K562 (cell line): ENCODE results near the gene COL5A1. TPM values are rescaled to one million over a fixed set of nuclear protein-coding genes. Genes with fewer than 3 reads are reported as not detected.

Source experiments
- ATAC-seq: fragments of 200-7000 bp; cut with Tn5 transposase; 3 replicates; pipeline ENCODE4 v1.9.1; 2020; ENCODE audit warnings: moderate library complexity
- BruUV-seq: library from RNA; stranded (reverse); fragments of 400-500 nt; replicated peaks from 2 replicates; lab custom pipeline; 2021; lab: Mats Ljungman, UMichigan
- CTCF ChIA-PET: fragments of 300-600 bp; formaldehyde crosslinking; extraction: SDS; loops from one replicate; lab custom pipeline; 2021; ENCODE audit warnings: low intra/inter-chr PET ratio; lab: Yijun Ruan, JAX
- POLR2A ChIA-PET: fragments of 300-600, 350-650 bp; sonication (Branson Sonifier 250); formaldehyde crosslinking; extraction: SDS; loops from one replicate; lab custom pipeline; 2021; ENCODE audit warnings: antibody characterized with exemption, inconsistent platforms; lab: Yijun Ruan, JAX
- DNase-seq, 4 experiments: peaks; one replicate each; pipeline versions ENCODE4 v3.0.0 to v3.0.0-alpha.2; 2011 to 2018; ENCODE audit warnings: low spot score in 3 of 4, mixed read lengths in 3 of 4; ENCODE audit errors: extremely low read depth in 1 of 4
- FAIRE-seq: peaks from 2 replicates; lab custom pipeline; 2011; peaks lifted over from hg19 to GRCh38; lab: Jason Lieb, UNC
- H2AFZ ChIP-seq: 2 replicates; pipeline ENCODE4 v1.6.0; 2011; ENCODE audit warnings: low read depth, low read length, control low read depth, inconsistent platforms
- H3K27ac ChIP-seq: fragments of 200-600 bp; 3 replicates; pipeline ENCODE4 v1.8.0; 2011; ENCODE audit warnings: low read depth, mild to moderate bottlenecking, control low read depth, inconsistent platforms, low read length, moderate library complexity, mixed read lengths; ENCODE audit errors: extremely low read depth
- H3K27me3 ChIP-seq, 2 experiments: fragments of 300-600 bp in 1 of 2; 2 replicates in 1 of 2; 3 replicates in 1 of 2; pipeline versions ENCODE4 v1.6.0 to v1.8.0; 2011; ENCODE audit warnings: inconsistent platforms in 2 of 2, low read length in 2 of 2, mild to moderate bottlenecking in 1 of 2, mixed read lengths in 1 of 2, moderate library complexity in 1 of 2; ENCODE audit not compliant: control insufficient read depth in 2 of 2, insufficient read depth in 2 of 2
- H3K36me3 ChIP-seq: fragments of 300-600 bp; 3 replicates; pipeline ENCODE4 v1.8.0; 2011; ENCODE audit warnings: mild to moderate bottlenecking, low read length, inconsistent platforms; ENCODE audit not compliant: control insufficient read depth, insufficient read depth
- H3K4me1 ChIP-seq, 2 experiments: fragments of 200-600 bp in 1 of 2; replicated peaks in 1 of 2; 2 replicates in 1 of 2; 3 replicates in 1 of 2; pipeline versions ENCODE4 v1.5.1 to v1.8.0; 2011; ENCODE audit warnings: inconsistent platforms in 2 of 2, low read length in 2 of 2, mild to moderate bottlenecking in 1 of 2, mixed read lengths in 1 of 2, moderate library complexity in 1 of 2; ENCODE audit not compliant: control insufficient read depth in 2 of 2, insufficient read depth in 2 of 2
- H3K4me2 ChIP-seq: 2 replicates; pipeline ENCODE4 v1.6.1; 2011; ENCODE audit warnings: low read length, control low read depth, inconsistent platforms, mixed read lengths; ENCODE audit not compliant: insufficient read depth
- H3K4me3 ChIP-seq: fragments of 200-600 bp; sonication (generic), shearing (Covaris generic); 2 replicates; pipeline ENCODE4 v1.5.1; 2016; ENCODE audit warnings: control low read depth, inconsistent platforms
- H3K79me2 ChIP-seq: fragments of 200-600 bp; 3 replicates; pipeline ENCODE4 v1.8.0; 2011; ENCODE audit warnings: low read length, inconsistent platforms; ENCODE audit not compliant: control insufficient read depth, insufficient read depth
- H3K9ac ChIP-seq, 2 experiments: 2 replicates each; pipeline versions ENCODE4 v1.6.0 to v1.6.1; 2011; ENCODE audit warnings: low read depth in 2 of 2, low read length in 2 of 2, control low read depth in 1 of 2, inconsistent platforms in 1 of 2, mild to moderate bottlenecking in 1 of 2, mixed read lengths in 1 of 2; ENCODE audit not compliant: insufficient read depth in 1 of 2
- H3K9me1 ChIP-seq: one replicate; pipeline ENCODE4 v1.6.0; 2011; ENCODE audit warnings: inconsistent platforms, mild to moderate bottlenecking, low read length, moderate library complexity; ENCODE audit not compliant: control insufficient read depth, insufficient read depth
- H3K9me3 ChIP-seq: replicated peaks from 2 replicates; pipeline ENCODE4 v1.5.1; 2011; ENCODE audit warnings: low read depth, low read length, inconsistent platforms; ENCODE audit not compliant: control insufficient read depth, insufficient read depth
- H4K20me1 ChIP-seq: replicated peaks from 2 replicates; pipeline ENCODE4 v1.6.1; 2011; ENCODE audit warnings: low read length, inconsistent platforms, mixed read lengths; ENCODE audit not compliant: control insufficient read depth, insufficient read depth
- ATF1 ChIP-seq, 2 experiments: fragments of 450-650 bp in 1 of 2; IDR thresholded peaks; 2 replicates each; pipeline ENCODE4 v1.6.1; 2016; ENCODE audit warnings: missing compliant biosample characterization in 1 of 2, missing genetic modification characterization in 1 of 2
- COPS2 ChIP-seq: fragments of 450-650 bp; conservative IDR thresholded peaks from 2 replicates; pipeline ENCODE4 v1.6.1; 2016; ENCODE audit warnings: mild to moderate bottlenecking, moderate library complexity
- E2F6 ChIP-seq, 2 experiments: IDR thresholded peaks; 2 replicates each; pipeline ENCODE4 v1.6.1; 2011; ENCODE audit warnings: borderline replicate concordance in 1 of 2, control low read depth in 1 of 2, low read depth in 1 of 2, low read length in 1 of 2, mild to moderate bottlenecking in 1 of 2, mixed read lengths in 1 of 2, moderate library complexity in 1 of 2; ENCODE audit not compliant: insufficient read depth in 1 of 2, insufficient read length in 1 of 2, poor library complexity in 1 of 2, severe bottlenecking in 1 of 2; ENCODE audit errors: extremely low read depth in 1 of 2
- HEY1 ChIP-seq: fragments of 250-450 bp; sonication (Bioruptor Pico); IDR thresholded peaks from 2 replicates; pipeline ENCODE4 v1.5.0; 2020; ENCODE audit warnings: mild to moderate bottlenecking, moderate library complexity, borderline replicate concordance
- HNRNPUL1 ChIP-seq: fragments of 200-400 bp; formaldehyde crosslinking; IDR thresholded peaks from 2 replicates; pipeline ENCODE4 v1.6.1; 2017; ENCODE audit warnings: low read length
- MXI1 ChIP-seq: IDR thresholded peaks from 2 replicates; pipeline ENCODE4 v1.6.1; 2011; ENCODE audit warnings: low read depth, mild to moderate bottlenecking, improper control_type of control experiment, low read length
- NCOA6 ChIP-seq: fragments of 450-650 bp; IDR thresholded peaks from 2 replicates; pipeline ENCODE4 v1.6.1; 2017; ENCODE audit warnings: mild to moderate bottlenecking
- NR2C2 ChIP-seq, 2 experiments: fragments of 200-800 bp in 1 of 2; sonication (Bioruptor generic) in 1 of 2; sonication (generic) in 1 of 2; formaldehyde crosslinking in 1 of 2; IDR thresholded peaks; 2 replicates each; pipeline versions ENCODE4 v1.6.1 to v1.8.0; 2016 to 2022; ENCODE audit warnings: mild to moderate bottlenecking in 1 of 2, missing compliant biosample characterization in 1 of 2, missing genetic modification characterization in 1 of 2, missing genetic modification reagents in 1 of 2
- SRSF7 ChIP-seq: fragments of 200-400 bp; formaldehyde crosslinking; optimal IDR thresholded peaks from 2 replicates; pipeline ENCODE3; 2017; ENCODE audit warnings: mild to moderate bottlenecking, low read depth, low read length
- TAL1 ChIP-seq: fragments of 450-650 bp; IDR thresholded peaks from 2 replicates; pipeline ENCODE4 v1.6.1; 2016; ENCODE audit warnings: mild to moderate bottlenecking
- ZEB2 ChIP-seq: fragments of 450-650 bp; IDR thresholded peaks from 2 replicates; pipeline ENCODE4 v1.6.1; 2016
- ZNF140 ChIP-seq: fragments of 250-450 bp; sonication (Bioruptor Pico); IDR thresholded peaks from 2 replicates; pipeline ENCODE4 v1.8.0; 2021; ENCODE audit warnings: moderate library complexity, mild to moderate bottlenecking, inconsistent platforms
- ZNF212 ChIP-seq: fragments of 450-650 bp; formaldehyde crosslinking; IDR thresholded peaks from 2 replicates; pipeline ENCODE4 v1.4.0; 2020; ENCODE audit warnings: mild to moderate bottlenecking
- WGBS: fragments of 100-300 bp; shearing (Covaris generic); methylation state at CpG from one replicate; pipeline ENCODE4 v1.1.6; 2016; ENCODE audit warnings: low coverage, mixed read lengths; ENCODE audit not compliant: insufficient coverage; ENCODE audit errors: missing lambda C conversion rate; 5-methylcytosine and 5-hydroxymethylcytosine counted together
- in situ Hi-C: fragments of 300-500 bp; cut with MboI; formaldehyde crosslinking; loops from 4 replicates; pipeline ENCODE4 v1.15.0; 2018; ENCODE audit warnings: inconsistent platforms, mixed read lengths
- intact Hi-C: fragments of 100-400 bp; cut with micrococcal nuclease; formaldehyde crosslinking; loops from 2 replicates; pipeline ENCODE4 v1.14.2; 2022
- polyA plus RNA-seq, 8 experiments: library from polyadenylated mRNA; depleted of rRNA in 4 of 8; stranded (reverse) in 5 of 8; unstranded in 3 of 8; fragments of >200 nt; fragmentation: Nextera tagmentation in 2 of 8; fragmentation: Illumina TruSeq in 1 of 8; extraction: Ambion mirVana in 2 of 8; extraction: Trizol in 1 of 8; gene quantifications; 2 replicates each; pipeline versions ENCODE4 v1.2.1 to v1.2.3, GENCODE V29; 2011 to 2014; ENCODE audit warnings: inconsistent platforms in 1 of 8, missing spikeins in 1 of 8
- total RNA-seq, 7 experiments: library from RNA; depleted of rRNA in 6 of 7; stranded (reverse); fragments of >200 nt in 6 of 7; fragmentation: Illumina TruSeq in 2 of 7; extraction: Trizol in 2 of 7; gene quantifications; 2 replicates each; pipeline versions ENCODE4 v1.2.1 to v1.2.3, GENCODE V29; 2011 to 2021; ENCODE audit warnings: low replicate concordance in 1 of 7
- TF ChIP-seq, protein P1 (sequence below), 2 experiments: fragments of 450-650 bp in 1 of 2; sonication (generic) in 1 of 2; formaldehyde crosslinking in 1 of 2; IDR thresholded peaks in 1 of 2; conservative IDR thresholded peaks in 1 of 2; 2 replicates each; pipeline versions ENCODE4 v1.6.1 to v1.8.1; 2016 to 2023; ENCODE audit warnings: mild to moderate bottlenecking in 2 of 2, moderate library complexity in 2 of 2, inconsistent platforms in 1 of 2, missing genetic modification reagents in 1 of 2
- TF ChIP-seq, protein P2 (sequence below), 2 experiments: fragments of 450-650 bp in 1 of 2; sonication (generic) in 1 of 2; formaldehyde crosslinking; conservative IDR thresholded peaks; 2 replicates each; pipeline versions ENCODE4 v1.4.0 to v1.8.1; 2020 to 2022; ENCODE audit warnings: mild to moderate bottlenecking in 1 of 2, missing genetic modification reagents in 1 of 2

The COL5A1 gene
- total and polyA plus RNA-seq, 9 of the 15 experiments (the other 6 are each of a cell fraction or from before 2014, with no cell fraction given): under 0.01 to 0.13 (median 0.04) TPM; not detected in 6

DNA sequence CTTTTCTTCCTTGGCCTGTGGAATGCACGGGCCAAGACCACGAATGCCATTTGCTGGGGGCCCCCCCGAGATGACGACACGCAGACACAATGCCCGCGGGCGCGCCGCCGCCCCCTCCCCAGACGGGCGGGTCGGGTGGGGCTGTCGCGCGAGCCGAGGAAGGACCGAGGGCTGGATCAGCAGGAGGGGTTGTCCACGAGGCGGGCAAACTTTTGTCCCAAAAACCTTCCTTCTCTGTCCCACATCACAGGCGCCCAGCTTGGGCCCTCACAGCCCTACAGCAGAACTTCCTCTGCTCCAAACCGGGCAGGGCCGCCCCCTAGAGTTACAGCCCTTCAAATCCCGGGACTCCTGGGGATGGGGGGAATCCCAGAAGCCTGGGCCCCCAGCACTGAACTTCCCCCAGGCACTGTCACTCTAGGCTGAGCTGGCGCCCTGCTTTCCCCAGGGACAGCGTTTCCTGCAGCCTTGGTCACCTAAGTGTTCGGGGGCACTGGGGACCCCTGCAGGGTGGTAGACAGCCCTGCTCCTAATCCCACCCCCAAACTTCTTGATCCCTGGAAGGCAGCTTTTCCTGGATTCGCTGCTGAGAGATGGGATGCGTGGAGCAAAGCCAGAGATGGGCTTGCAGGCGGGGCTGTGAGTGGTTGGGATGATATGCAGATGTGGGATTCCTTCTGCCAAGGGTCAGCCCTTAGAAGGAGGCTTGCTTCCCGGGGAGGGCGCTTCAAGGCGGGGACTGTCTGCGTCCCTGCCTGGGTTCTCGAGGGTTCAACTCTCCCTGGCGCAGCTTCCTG, 980 bp downstream of the COL5A1 start:
- H3K9me3 ChIP-seq: no peaks in the 10 kb centered on the region
- WGBS: 2% methylated on average over 21 of the region's 37 CpGs
- no peak overlapping the region for H3K27ac ChIP-seq
- no peak overlapping the region for H2AFZ ChIP-seq
- POLR2A ChIA-PET: no interaction called here
- BruUV-seq: no TSS peak
- in situ Hi-C loops (no loop called here), intact Hi-C loops (loop anchor here (10.0 kb wide), 1 partner anchor 88 kb away; no protein-coding TSS in a partner anchor)
- DNase-seq (no peak), FAIRE-seq (no peak), ATAC-seq (no peak)
- H3K4me1 ChIP-seq: peaks cover 0 to 9% of the 10 kb centered on the region in 2 experiments; a peak in 2 of 5 replicates
- H3K9ac ChIP-seq: no peak overlapping the region
- H3K79me2 ChIP-seq: no peaks in the 10 kb centered on the region
- no peak for TF ChIP-seq TAL1
- TF ChIP-seq, protein P1, sequence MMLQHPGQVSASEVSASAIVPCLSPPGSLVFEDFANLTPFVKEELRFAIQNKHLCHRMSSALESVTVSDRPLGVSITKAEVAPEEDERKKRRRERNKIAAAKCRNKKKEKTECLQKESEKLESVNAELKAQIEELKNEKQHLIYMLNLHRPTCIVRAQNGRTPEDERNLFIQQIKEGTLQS (IDR thresholded peaks at IDR 0.05): no peak
- TF ChIP-seq, protein P1 (CRISPR knock-in tag; conservative IDR thresholded peaks at IDR 0.05): no peak
- no peak for TF ChIP-seq COPS2
- no peak for TF ChIP-seq MXI1
- TF ChIP-seq ZNF212 (CRISPR knock-in tag): no peak
- TF ChIP-seq E2F6 (IDR thresholded peaks at IDR 0.05; ENCODE audit: borderline replicate concordance in 1 of 2, extremely low read depth in 1 of 2, insufficient read depth in 1 of 2, insufficient read length in 1 of 2, low read depth in 1 of 2, low read length in 1 of 2, poor library complexity in 1 of 2, severe bottlenecking in 1 of 2): no peak
- TF ChIP-seq HNRNPUL1: no peak
- no peak for TF ChIP-seq ZEB2
- no peak for TF ChIP-seq NR2C2 (CRISPR knock-in tag; IDR thresholded peaks at IDR 0.05)
- TF ChIP-seq NR2C2 (tag; IDR thresholded peaks at IDR 0.05): no peak
- no peak for TF ChIP-seq NCOA6
- no peak for TF ChIP-seq HEY1 (CRISPR knock-in tag)
- TF ChIP-seq ZNF140: no peak
- TF ChIP-seq SRSF7: no peak
- TF ChIP-seq ATF1 (CRISPR knock-in tag; IDR thresholded peaks at IDR 0.05): no peak
- no peak for TF ChIP-seq ATF1 (tag; IDR thresholded peaks at IDR 0.05)
- TF ChIP-seq, protein P2, sequence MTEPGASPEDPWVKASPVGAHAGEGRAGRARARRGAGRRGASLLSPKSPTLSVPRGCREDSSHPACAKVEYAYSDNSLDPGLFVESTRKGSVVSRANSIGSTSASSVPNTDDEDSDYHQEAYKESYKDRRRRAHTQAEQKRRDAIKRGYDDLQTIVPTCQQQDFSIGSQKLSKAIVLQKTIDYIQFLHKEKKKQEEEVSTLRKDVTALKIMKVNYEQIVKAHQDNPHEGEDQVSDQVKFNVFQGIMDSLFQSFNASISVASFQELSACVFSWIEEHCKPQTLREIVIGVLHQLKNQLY (CRISPR knock-in tag; conservative IDR thresholded peaks at IDR 0.05): no peak
- TF ChIP-seq, all 486 proteins: peak for 0
- no peaks in the 10 kb centered on the region for H3K36me3 ChIP-seq
- CTCF ChIA-PET: no interaction called here
- H3K4me3 ChIP-seq: no peak overlapping the region
- peaks cover 8% of the 10 kb centered on the region for H4K20me1 ChIP-seq
- H3K4me2 ChIP-seq: no peak overlapping the region
- no peaks in the 10 kb centered on the region for H3K9me1 ChIP-seq
- H3K27me3 ChIP-seq: peaks cover 18 to 71% of the 10 kb centered on the region in 2 experiments; a peak in 4 of 5 replicates
